Measurements from ENCODE around the gene ZNF678.

- no peak for TF ChIP-seq CTCF (IDR thresholded peaks at IDR 0.05 in 2 of 3, conservative IDR thresholded peaks at IDR 0.05 in 1 of 3; ENCODE audit: insufficient read depth in 2 of 3, low read depth in 1 of 3, low read length in 3 of 3)
- TF ChIP-seq BHLHE40 (IDR thresholded peaks at IDR 0.05; ENCODE audit: low read length) = no peak
- TF ChIP-seq ZNF395 (CRISPR knock-in tag; IDR thresholded peaks at IDR 0.05) = no peak
- TF ChIP-seq MAX (CRISPR knock-in tag; IDR thresholded peaks at IDR 0.05) = no peak
- TF ChIP-seq MAZ (CRISPR knock-in tag; conservative IDR thresholded peaks at IDR 0.05 in 1 of 2, IDR thresholded peaks at IDR 0.05 in 1 of 2) = no peak
Measured at GRCh38 chr1:227545361-227545760, 18.0 kb upstream of the ZNF678 start.

Data from K562 (cell line).